Measurements from ENCODE around the gene PLOD3. TPM values are rescaled to one million over a fixed set of nuclear protein-coding genes. Genes with fewer than 3 reads are reported as not detected.

The PLOD3 gene
- total RNA-seq, 1 experiment from 2014 or later: 83.7 TPM

DNA sequence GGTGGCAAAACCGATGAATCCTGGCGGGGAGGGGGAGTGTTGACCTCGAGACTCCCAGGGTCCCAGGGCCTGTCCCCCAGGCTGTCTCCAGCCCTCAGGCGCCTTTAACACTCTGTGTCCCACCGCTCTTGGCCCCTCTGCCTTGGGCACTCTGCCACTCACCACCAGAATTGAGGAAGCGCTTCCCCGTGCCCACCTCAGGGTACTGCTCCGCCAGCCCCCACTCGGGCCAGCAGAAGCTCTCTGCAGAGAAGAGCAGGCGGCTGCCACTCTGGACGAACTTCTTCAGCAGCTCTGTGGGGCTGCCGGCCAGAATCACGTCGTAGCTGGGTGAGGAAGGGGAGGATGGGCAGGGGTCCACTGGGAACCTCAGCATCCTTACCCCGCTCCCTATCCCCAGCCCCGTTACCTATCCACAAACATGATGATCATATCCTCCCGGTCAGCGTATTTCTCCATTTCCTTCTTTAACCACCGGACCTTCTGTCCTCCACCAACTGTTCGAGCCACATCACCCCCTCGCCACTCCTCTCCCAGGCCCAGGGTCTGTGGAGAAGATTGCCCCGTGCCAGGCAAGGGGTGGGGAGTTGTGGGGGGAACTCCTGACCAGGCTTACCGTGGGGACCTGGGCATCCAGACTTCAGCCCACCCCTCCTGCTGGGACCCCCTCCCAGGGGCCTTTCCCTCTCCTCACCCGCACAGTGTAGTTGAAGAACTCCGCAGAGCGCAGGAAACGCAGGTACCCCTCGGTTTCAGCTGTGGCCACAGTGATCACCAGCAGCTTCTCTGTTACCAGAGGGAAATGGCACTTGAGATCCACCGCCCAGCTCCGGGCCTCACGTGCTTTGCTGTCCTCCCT lies 1.2 kb downstream of the PLOD3 start:
- Histone ChIP-seq H3K4me3 (replicated peaks in 1 of 2; ENCODE audit: low read depth in 1 of 2, low read length in 2 of 2) (peak overlapping the region; percentile 93 to 97), H3K27me3 (ENCODE audit: insufficient read depth, low read length) (no peaks in the 10 kb centered on the region), H3K79me2 (ENCODE audit: insufficient read depth, low read length) (peaks cover 36% of the 10 kb centered on the region), H3K36me3 (ENCODE audit: control insufficient read depth in 1 of 2, insufficient read depth in 2 of 2, low read length in 2 of 2) (peaks cover 0 to 9% of the 10 kb centered on the region in 2 experiments; a peak in 3 of 4 replicates), H3K9ac (ENCODE audit: low read length) (peak overlapping the region; percentile 85), H3K9me2 (ENCODE audit: insufficient read depth) (no peaks in the 10 kb centered on the region), H2AFZ (ENCODE audit: low read depth, low read length, poor library complexity, severe bottlenecking) (no peak overlapping the region), H3K4me2 (ENCODE audit: low read length) (peak overlapping the region; percentile 97), H4K20me1 (ENCODE audit: insufficient read depth) (no peaks in the 10 kb centered on the region), H3K27ac (ENCODE audit: low read depth, low read length) (peak overlapping the region; percentile 91), H3K9me3 (ENCODE audit: control insufficient read depth in 1 of 2, insufficient read depth in 1 of 2, low read depth in 1 of 2, low read length in 2 of 2) (no peaks in the 10 kb centered on the region), H3K4me1 (ENCODE audit: control insufficient read depth in 1 of 2, insufficient read depth in 2 of 2, low read length in 2 of 2) (peaks cover 0 to 21% of the 10 kb centered on the region in 2 experiments; a peak in 2 of 4 replicates)
- ChIA-PET RAD21 (ENCODE audit: low non-redundant PET in 1 of 2, low total read pairs in 2 of 2, uncharacterized antibody in 2 of 2, unreplicated experiment in 2 of 2) (no interaction called here), CTCF (interaction anchor here (2.2 to 2.3 kb wide), 2 partner anchors 24 to 72 kb away, joined by 12 to 21 read pairs; no protein-coding TSS in a partner anchor), POLR2A (interaction anchor here (0.5 kb wide), 1 partner anchor 81 kb away, joined by 4 read pairs; no protein-coding TSS in a partner anchor)
- BruUV-seq (replicated peaks): TSS peak; percentile 47
- intact Hi-C loops (cut with micrococcal nuclease): no loop called here
- TF ChIP-seq, protein P1, sequence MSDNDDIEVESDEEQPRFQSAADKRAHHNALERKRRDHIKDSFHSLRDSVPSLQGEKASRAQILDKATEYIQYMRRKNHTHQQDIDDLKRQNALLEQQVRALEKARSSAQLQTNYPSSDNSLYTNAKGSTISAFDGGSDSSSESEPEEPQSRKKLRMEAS (IDR thresholded peaks at IDR 0.05): no peak
- ATAC-seq: no peak
- DNase-seq (ENCODE audit: low read depth, low spot score): no peak

DNA sequence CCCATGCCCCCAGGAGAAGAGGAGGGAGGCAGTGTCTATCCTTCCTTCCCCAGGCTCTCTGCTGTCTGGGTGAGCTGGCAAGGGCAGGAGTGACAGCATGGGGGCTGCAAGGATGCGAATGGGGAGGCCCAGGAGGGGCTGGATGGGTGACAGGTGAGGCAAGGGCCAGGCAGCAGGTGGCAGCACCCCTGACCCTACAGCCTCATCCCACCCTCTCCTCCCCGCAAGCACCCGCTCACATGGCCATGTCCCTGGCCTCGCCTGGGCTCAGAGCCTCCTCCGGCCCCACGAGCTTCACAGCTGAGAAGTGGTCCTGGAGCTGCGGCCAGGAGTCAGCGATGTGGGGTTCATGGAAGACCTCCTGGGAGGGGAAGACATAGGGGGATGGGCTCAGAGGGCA lies 5.4 kb downstream of the PLOD3 start:
- POLR2A ChIA-PET: no interaction called here
- peaks cover 8 to 13% of the 10 kb centered on the region in 2 experiments for H3K36me3 ChIP-seq (ENCODE audit: control insufficient read depth in 1 of 2, insufficient read depth in 2 of 2, low read length in 2 of 2)
- BruUV-seq (replicated peaks): no TSS peak
- TF ChIP-seq FOSL1 (IDR thresholded peaks at IDR 0.05; ENCODE audit: low read depth) (no peak), POLR2AphosphoS5 (IDR thresholded peaks at IDR 0.05; ENCODE audit: low read depth, low read length) (no peak), TCF7L2 (IDR thresholded peaks at IDR 0.05; ENCODE audit: borderline replicate concordance, extremely low read depth, insufficient read depth, insufficient read length) (no peak), YY1 (IDR thresholded peaks at IDR 0.05; ENCODE audit: extremely low read depth, insufficient replicate concordance, low read depth, low read length) (no peak), SRF (IDR thresholded peaks at IDR 0.05; ENCODE audit: low read depth) (no peak), CEBPB (IDR thresholded peaks at IDR 0.05; ENCODE audit: low read depth) (no peak), POLR2A (IDR thresholded peaks at IDR 0.05; ENCODE audit: borderline replicate concordance, extremely low read depth, insufficient read depth, insufficient read length) (no peak)
- TF ChIP-seq, protein P2, sequence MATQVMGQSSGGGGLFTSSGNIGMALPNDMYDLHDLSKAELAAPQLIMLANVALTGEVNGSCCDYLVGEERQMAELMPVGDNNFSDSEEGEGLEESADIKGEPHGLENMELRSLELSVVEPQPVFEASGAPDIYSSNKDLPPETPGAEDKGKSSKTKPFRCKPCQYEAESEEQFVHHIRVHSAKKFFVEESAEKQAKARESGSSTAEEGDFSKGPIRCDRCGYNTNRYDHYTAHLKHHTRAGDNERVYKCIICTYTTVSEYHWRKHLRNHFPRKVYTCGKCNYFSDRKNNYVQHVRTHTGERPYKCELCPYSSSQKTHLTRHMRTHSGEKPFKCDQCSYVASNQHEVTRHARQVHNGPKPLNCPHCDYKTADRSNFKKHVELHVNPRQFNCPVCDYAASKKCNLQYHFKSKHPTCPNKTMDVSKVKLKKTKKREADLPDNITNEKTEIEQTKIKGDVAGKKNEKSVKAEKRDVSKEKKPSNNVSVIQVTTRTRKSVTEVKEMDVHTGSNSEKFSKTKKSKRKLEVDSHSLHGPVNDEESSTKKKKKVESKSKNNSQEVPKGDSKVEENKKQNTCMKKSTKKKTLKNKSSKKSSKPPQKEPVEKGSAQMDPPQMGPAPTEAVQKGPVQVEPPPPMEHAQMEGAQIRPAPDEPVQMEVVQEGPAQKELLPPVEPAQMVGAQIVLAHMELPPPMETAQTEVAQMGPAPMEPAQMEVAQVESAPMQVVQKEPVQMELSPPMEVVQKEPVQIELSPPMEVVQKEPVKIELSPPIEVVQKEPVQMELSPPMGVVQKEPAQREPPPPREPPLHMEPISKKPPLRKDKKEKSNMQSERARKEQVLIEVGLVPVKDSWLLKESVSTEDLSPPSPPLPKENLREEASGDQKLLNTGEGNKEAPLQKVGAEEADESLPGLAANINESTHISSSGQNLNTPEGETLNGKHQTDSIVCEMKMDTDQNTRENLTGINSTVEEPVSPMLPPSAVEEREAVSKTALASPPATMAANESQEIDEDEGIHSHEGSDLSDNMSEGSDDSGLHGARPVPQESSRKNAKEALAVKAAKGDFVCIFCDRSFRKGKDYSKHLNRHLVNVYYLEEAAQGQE (IDR thresholded peaks at IDR 0.05; ENCODE audit: low read depth): no peak
- TF ChIP-seq, protein P3, sequence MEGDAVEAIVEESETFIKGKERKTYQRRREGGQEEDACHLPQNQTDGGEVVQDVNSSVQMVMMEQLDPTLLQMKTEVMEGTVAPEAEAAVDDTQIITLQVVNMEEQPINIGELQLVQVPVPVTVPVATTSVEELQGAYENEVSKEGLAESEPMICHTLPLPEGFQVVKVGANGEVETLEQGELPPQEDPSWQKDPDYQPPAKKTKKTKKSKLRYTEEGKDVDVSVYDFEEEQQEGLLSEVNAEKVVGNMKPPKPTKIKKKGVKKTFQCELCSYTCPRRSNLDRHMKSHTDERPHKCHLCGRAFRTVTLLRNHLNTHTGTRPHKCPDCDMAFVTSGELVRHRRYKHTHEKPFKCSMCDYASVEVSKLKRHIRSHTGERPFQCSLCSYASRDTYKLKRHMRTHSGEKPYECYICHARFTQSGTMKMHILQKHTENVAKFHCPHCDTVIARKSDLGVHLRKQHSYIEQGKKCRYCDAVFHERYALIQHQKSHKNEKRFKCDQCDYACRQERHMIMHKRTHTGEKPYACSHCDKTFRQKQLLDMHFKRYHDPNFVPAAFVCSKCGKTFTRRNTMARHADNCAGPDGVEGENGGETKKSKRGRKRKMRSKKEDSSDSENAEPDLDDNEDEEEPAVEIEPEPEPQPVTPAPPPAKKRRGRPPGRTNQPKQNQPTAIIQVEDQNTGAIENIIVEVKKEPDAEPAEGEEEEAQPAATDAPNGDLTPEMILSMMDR (IDR thresholded peaks at IDR 0.05 in 2 of 3, conservative IDR thresholded peaks at IDR 0.05 in 1 of 3; ENCODE audit: borderline replicate concordance in 1 of 3, insufficient read depth in 1 of 3, low read depth in 2 of 3, low read length in 2 of 3): no peak

More for the DNA sequence above, 5.4 kb downstream of the PLOD3 start:
- Histone ChIP-seq H3K4me1 (ENCODE audit: control insufficient read depth in 1 of 2, insufficient read depth in 2 of 2, low read length in 2 of 2) (peaks cover 0 to 14% of the 10 kb centered on the region in 2 experiments; a peak in 2 of 4 replicates), H3K79me2 (ENCODE audit: insufficient read depth, low read length) (peaks cover 18% of the 10 kb centered on the region), H3K9me2 (ENCODE audit: insufficient read depth) (no peaks in the 10 kb centered on the region), H3K27ac (ENCODE audit: low read depth, low read length) (no peak overlapping the region), H3K9me3 (ENCODE audit: control insufficient read depth in 1 of 2, insufficient read depth in 1 of 2, low read depth in 1 of 2, low read length in 2 of 2) (no peaks in the 10 kb centered on the region), H3K4me2 (ENCODE audit: low read length) (no peak overlapping the region), H4K20me1 (ENCODE audit: insufficient read depth) (no peaks in the 10 kb centered on the region), H3K9ac (ENCODE audit: low read length) (no peak overlapping the region), H2AFZ (ENCODE audit: low read depth, low read length, poor library complexity, severe bottlenecking) (no peak overlapping the region), H3K4me3 (replicated peaks in 1 of 2; ENCODE audit: low read depth in 1 of 2, low read length in 2 of 2) (no peak overlapping the region), H3K27me3 (ENCODE audit: insufficient read depth, low read length) (no peaks in the 10 kb centered on the region)
- DNase-seq (ENCODE audit: low read depth, low spot score): no peak
- CTCF ChIA-PET: no interaction called here
- RAD21 ChIA-PET (ENCODE audit: low non-redundant PET in 1 of 2, low total read pairs in 2 of 2, uncharacterized antibody in 2 of 2, unreplicated experiment in 2 of 2): interaction anchor here in 1 of 2 experiments (0.6 kb wide), 1 partner anchor 19 kb away, joined by 3 read pairs; no protein-coding TSS in a partner anchor
- no peak for ATAC-seq
- intact Hi-C loops (cut with micrococcal nuclease): no loop called here

Measured in HCT116 (cell line).